KOPT-K1 (cell line): ENCODE results near the gene TMEM204.
"Not testable (repeated sequence)": the region's sequence is repeated elsewhere in the genome, so short reads cannot be mapped to it uniquely, and the experiment has no call there.

Experiments used
- H3K27ac ChIP-seq: fragments of 200-600 bp; sonication (generic); 2 replicates; pipeline ENCODE4 v1.5.1; 2016; ENCODE audit warnings: antibody characterized with exemption, mild to moderate bottlenecking, low read depth, low read length; ENCODE audit not compliant: poor library complexity, severe bottlenecking
- H3K36me3 ChIP-seq: fragments of 200-600 bp; sonication (generic); 2 replicates; pipeline ENCODE4 v1.5.1; 2017; ENCODE audit warnings: antibody characterized with exemption, mild to moderate bottlenecking, low read length, moderate library complexity; ENCODE audit not compliant: insufficient read depth
- H3K9me3 ChIP-seq: fragments of 200-600 bp; sonication (generic); 2 replicates; pipeline ENCODE4 v1.5.1; 2017; ENCODE audit warnings: antibody characterized with exemption, low read length, mild to moderate bottlenecking; ENCODE audit not compliant: insufficient read depth, poor library complexity, severe bottlenecking

Gene TMEM204

GRCh38 chr16:1592446-1592845 is 59.0 kb downstream of the TMEM204 start:
- Histone ChIP-seq H3K27ac (no peak overlapping the region), H3K9me3 (no peaks in the 10 kb centered on the region), H3K36me3 (no peaks in the 10 kb centered on the region)

- H3K27ac ChIP-seq, H3K9me3 ChIP-seq, H3K36me3 ChIP-seq: not testable (repeated sequence)
These were observed 62.0 kb downstream of the TMEM204 start for GRCh38 chr16:1595511-1595910.

- H3K36me3 ChIP-seq, result no peaks in the 10 kb centered on the region
- no peak overlapping the region for H3K27ac ChIP-seq
- no peaks in the 10 kb centered on the region for H3K9me3 ChIP-seq
These were observed 63.0 kb downstream of the TMEM204 start for GRCh38 chr16:1596516-1596915.

- no peaks in the 10 kb centered on the region for H3K36me3 ChIP-seq
- H3K9me3 ChIP-seq, result no peaks in the 10 kb centered on the region
These were observed 63.7 kb downstream of the TMEM204 start for GRCh38 chr16:1597154-1597553.

GRCh38 chr16:1601031-1601430 is 67.6 kb downstream of the TMEM204 start:
- Histone ChIP-seq H3K27ac (no peak overlapping the region), H3K9me3 (no peaks in the 10 kb centered on the region), H3K36me3 (no peaks in the 10 kb centered on the region)

More at GRCh38 chr16:1597154-1597553, 63.7 kb downstream of the TMEM204 start:
- no peak overlapping the region for H3K27ac ChIP-seq

- Histone ChIP-seq H3K9me3 (no peaks in the 10 kb centered on the region), H3K27ac (no peak overlapping the region), H3K36me3 (peaks cover under 1% of the 10 kb centered on the region; the same call in 1 of the 2 replicates)
These were observed 68.0 kb downstream of the TMEM204 start for GRCh38 chr16:1601489-1601888.

- H3K9me3 ChIP-seq, result no peaks in the 10 kb centered on the region
- no peak overlapping the region for H3K27ac ChIP-seq
- peaks cover 5% of the 10 kb centered on the region; the same call in 1 of the 2 replicates for H3K36me3 ChIP-seq
These were observed 68.8 kb downstream of the TMEM204 start for GRCh38 chr16:1602285-1602684.
